ENCODE data around the gene DNAJC5.
A peak's percentile ranks its signal among the peaks of the same experiment; 100 is the strongest.
"Not testable (repeated sequence)": the region's sequence is repeated elsewhere in the genome, so short reads cannot be mapped to it uniquely, and the experiment has no call there.

The DNAJC5 gene

GRCh38 chr20:63861981-63862901 is 32.7 kb upstream of the DNAJC5 start:
- DNase-seq, result no peak

GRCh38 chr20:63863021-63863797 is 31.7 kb upstream of the DNAJC5 start:
- no peak for DNase-seq

- DNase-seq, result peak; percentile 84
Measured at GRCh38 chr20:63863798-63864544, 31.0 kb upstream of the DNAJC5 start.

GRCh38 chr20:63864545-63864977 is 30.4 kb upstream of the DNAJC5 start:
- DNase-seq, result no peak

- peak; percentile 99 for DNase-seq
Measured at GRCh38 chr20:63864978-63865640, 29.8 kb upstream of the DNAJC5 start, which contains the start of gene TPD52L2. Gene TPD52L2 (plus strand): TSS chr20:63865270. CDS start chr20:63865366, 96 bp downstream.

- DNase-seq, result not testable (repeated sequence)
Measured at GRCh38 chr20:63867042-63867441, 27.9 kb upstream of the DNAJC5 start.

GRCh38 chr20:63868264-63868663 is 26.7 kb upstream of the DNAJC5 start:
- DNase-seq, result no peak

DNA sequence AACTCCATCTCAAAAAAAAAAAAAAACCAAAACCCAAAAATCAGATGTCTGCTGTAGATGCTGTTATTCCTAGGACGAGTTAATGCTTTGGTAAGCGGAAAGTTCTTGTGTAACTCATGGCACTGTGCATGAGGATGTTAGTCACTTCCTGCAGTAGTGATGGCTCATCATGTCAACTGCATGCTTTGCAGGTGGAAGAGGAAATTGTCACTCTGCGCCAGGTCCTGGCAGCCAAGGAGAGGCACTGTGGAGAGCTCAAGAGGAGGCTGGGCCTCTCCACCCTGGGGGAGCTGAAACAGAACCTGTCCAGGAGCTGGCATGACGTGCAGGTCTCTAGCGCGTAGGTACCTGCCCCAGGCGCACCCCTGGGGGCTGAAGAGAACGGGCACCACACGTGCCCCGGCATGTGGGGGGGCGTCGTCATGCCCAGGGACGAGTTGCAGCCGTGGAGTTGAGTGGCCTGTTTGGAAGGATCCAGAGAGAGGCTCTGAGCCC is 21.4 kb upstream of the DNAJC5 start:
- peak; percentile 68 for DNase-seq

- not testable (repeated sequence) for DNase-seq
Measured at GRCh38 chr20:63874241-63874640, 20.7 kb upstream of the DNAJC5 start.

GRCh38 chr20:63876489-63877036 is 18.4 kb upstream of the DNAJC5 start:
- no peak for DNase-seq

GRCh38 chr20:63877755-63878470 is 17.0 kb upstream of the DNAJC5 start:
- DNase-seq, result no peak

GRCh38 chr20:63878899-63879663 is 15.8 kb upstream of the DNAJC5 start:
- no peak for DNase-seq

- DNase-seq, result not testable (repeated sequence)
Measured at GRCh38 chr20:63880901-63881300, 14.0 kb upstream of the DNAJC5 start.

GRCh38 chr20:63881451-63882226 is 13.3 kb upstream of the DNAJC5 start:
- no peak for DNase-seq

DNA sequence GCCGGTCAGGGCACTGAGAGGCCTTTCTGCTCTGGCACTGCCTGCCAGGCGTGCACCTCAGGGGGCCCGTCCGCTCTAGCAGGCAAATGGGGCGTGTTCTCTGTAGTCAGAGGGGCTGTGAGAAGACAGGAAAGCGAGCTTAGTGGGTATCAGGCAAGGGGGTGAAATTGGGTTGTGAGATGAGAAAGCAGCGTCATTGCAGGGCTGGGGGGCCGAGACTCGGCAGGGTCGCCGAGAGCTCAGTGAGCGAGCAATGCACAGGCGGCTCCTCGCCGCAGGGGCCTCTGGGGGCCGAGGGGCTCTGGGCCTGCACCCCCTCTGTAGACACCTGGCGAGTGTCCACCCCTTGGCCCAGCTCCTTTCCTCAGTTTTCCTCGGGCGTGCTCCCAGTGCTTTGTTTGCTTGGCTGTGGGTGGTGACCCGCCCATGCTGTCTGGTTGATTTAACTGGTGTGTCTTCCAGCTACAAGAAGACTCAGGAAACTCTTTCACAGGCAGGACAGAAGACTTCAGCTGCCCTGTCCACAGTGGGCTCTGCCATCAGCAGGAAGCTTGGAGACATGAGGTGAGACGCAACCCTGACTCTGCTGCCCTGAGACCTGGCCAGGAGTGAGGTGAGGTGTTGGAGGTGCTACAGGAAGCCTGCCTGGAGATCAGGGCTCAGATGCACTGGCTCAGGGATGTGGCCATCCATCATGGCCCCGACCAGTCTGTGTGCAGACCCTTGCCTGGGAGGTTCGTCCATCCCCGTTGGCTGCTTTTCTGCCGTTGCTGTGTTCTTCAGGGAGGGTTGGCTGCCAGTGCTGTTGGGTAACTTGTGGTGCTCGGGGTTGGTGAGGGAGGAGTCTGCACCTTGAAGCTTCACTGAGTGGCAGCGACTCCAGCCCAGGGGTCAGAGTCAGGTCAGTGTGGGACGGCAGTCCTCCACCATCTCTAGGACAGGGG is 12.4 kb upstream of the DNAJC5 start:
- DNase-seq, result no peak

- DNase-seq, result no peak
Measured at GRCh38 chr20:63883201-63883593, 11.7 kb upstream of the DNAJC5 start.

GRCh38 chr20:63884506-63885263 is 10.2 kb upstream of the DNAJC5 start:
- no peak for DNase-seq

Measured in activated CD4-positive, alpha-beta T cell treated with anti-CD3 and anti-CD28 coated beads for 48 hours (primary cell).